Limb (tissue), 2 donors: ENCODE measurements around the gene COBLL1.
A peak's percentile ranks its signal among the peaks of the same experiment; 100 is the strongest.
"Not testable (repeated sequence)": the region's sequence is repeated elsewhere in the genome, so short reads cannot be mapped to it uniquely, and the experiment has no call there.

Source experiments
- DNase-seq, 2 donors: peaks; one replicate each; pipeline ENCODE4 v3.0.0-alpha.2; 2016; ENCODE audit errors: extremely low spot score in 2 of 2

COBLL1 gene

DNA sequence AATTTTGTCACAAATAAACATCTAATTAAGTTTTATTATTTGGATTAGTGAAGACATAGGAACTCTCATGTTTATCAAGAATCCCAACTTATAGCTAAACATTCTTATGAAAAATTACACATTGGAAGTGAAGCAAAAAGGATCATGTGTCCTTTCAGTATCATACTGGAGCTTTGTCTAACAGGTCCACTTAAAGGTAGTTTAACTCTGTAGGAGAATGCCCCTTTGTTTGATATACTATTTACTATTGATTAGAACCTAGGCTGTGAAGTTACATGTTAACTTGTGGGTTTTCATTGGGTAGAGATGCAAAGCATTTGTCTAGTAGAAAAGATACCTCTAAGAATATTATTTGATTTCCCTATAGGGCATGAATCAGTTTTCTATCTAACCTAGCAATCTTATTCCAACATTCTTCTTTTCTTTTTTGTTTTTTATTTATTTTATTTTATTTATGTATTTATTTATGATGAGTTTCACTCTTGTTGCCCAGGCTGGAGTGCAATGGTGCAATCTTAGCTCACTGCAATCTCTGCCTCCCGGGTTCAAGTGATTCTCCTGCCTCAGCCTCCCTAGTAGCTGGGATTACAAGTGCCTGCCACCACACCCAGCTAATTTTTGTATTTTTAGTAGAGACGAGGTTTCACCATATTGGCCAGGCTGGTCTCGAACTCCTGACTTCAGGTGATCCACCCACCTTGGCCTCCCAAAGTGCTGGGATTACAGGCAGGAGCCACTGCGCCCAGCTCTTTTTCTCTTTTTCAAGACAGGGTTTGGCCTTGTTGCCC is 18.5 kb upstream of the COBLL1 start:
- not testable (repeated sequence) for DNase-seq

DNA sequence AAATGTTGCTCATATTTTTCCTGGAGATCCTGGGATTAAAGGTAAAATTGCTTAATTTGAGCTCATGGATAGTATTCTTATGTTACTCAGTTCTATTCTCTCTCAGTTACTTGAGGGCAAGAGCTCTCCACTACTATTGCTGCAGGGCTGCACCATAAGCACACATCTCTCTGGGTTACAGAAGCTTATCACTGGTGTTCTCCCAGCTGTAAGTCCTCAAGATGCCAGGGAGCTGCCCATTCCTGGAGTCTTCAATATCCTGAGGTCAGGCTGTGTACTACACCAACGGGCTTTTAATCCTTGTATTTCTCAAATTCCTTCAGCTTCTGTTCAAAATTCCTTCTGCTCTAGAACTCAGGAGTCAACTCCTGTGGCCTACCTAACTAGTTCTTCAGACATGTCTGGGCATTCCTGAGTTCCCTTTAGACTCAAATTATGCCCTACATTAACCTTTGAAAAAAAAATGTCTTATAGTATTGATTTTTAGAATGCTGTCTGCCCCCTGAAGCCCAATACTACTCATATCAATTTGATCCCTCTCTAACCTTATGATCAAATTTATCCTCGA is 17.7 kb upstream of the COBLL1 start:
- DNase-seq: no peak

DNA sequence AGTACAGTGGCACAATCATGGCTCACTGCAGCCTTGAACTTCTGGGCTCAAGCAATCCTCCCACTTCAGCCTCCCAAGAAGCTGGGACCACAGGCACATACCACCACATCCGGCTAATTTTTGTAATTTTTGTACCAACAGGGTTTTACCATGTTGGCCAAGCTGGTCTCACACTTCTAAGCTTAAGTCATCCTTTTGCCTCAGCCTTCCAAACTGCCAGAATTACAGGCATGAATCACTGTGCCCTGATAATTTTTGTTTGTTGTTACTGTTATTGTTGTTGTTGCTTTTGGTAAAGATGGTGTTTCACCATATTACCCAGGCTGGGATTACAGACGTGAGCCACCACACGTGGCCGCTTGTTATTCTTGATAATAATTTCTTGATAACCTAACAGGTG is 10.5 kb upstream of the COBLL1 start:
- no peak for DNase-seq

DNA sequence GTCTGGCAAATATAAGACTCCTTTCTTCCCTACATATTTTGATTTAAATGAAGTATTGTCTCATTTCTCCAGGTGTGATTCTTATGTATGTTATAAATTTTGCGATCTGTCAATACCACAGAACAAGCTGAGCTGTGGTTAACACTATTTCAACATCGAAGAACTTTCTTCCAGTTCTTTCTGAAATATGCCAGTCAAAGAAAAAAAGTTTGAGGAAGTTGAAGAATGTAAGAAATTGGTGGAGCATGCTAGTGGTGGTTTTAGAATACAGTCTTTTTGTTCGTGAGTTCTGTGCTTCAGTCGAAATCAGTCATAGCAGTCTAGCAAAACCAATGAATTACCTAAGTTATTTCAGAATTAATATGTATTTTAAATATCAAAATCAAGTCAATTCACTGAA is 8.6 kb upstream of the COBLL1 start:
- DNase-seq: no peak

DNA sequence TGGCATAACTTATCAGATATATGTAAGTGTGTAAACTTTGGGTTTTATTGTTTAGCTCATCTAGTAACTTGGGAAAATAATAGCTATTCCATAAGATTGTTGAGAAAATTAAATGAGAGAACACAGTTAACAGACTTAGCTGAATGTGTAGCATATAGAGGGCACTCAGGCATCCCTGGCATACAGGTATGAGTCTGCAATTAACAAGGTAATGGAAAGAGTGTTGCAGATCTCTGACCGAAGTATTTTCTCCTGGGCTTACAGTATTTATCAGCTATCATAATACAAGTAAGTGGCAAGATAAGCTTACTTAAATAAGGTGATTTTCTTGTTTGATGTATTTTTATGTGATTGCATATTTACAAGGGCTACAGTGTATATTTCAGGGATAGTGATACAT is 7.9 kb upstream of the COBLL1 start:
- no peak for DNase-seq

DNA sequence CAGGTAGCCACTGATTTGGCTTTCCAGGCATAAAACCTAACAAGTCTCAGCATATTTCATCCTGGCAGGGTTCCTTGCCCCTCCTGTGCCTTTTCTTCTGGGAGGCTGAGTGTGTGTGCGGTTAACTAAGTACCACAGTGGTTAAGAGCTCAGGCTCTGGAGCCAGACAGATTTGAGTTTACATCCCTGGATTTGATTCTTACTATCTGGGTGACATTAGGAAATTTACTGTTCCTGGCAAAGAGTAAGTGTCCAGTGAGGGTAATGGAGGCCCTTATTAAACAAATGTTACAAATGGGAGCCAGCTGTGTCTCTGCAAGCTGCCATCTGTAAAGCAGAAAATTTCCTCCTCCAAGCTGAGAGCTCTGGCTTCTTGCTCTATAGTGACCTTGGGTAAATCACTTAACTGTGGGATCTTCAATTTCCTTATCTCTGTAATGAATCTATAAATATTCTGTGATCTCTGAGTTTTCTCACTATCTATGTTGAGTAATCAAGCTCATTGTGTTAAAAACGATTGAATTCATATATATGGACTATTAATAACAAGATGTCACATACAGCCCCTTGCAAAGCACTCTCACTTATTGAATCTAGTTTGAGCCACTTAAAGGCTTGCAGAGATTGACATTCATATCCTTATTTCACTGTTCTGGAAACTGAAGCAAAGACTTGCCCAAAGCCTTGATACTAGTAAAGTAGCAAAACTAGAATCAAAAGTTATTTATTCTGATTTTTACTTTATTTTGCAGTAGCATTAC is 6.5 kb upstream of the COBLL1 start:
- no peak for DNase-seq

DNA sequence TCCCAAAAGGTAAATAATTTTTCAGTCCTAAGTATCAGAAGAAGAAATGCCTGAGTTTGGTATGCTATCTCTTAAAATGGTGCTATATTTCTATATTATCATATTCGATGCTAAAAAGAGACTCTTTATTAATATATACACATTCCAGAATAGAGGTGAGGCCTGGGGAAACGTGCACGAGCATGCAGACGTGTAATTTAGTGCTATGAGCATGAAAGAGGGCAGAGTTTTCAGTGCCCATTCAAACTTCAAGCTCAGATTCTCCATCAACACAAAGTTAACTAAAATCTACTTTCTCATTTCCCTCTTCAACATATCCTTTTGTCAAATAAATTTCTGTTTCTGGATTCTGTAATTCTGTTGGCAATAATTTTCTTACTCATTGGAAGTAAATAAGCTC is 5.7 kb upstream of the COBLL1 start:
- no peak for DNase-seq

DNA sequence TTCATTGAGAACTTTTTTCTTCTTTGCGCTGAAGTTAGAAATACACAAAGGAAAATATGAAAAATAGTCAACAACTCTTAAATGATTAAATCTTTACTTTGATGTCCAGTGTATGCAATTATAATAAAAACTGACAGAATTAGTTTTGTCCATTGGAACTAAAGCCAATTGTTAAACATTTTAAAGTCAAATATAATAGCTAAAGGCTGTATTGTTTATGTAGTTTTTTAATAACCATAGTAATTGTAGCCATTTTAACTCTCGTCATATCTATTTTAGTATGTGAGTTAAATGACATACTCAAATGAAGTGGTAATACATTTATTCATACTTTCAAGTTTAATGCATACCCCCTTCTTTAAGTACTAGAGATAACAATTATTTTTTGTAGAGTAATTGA is 4.7 kb upstream of the COBLL1 start:
- DNase-seq: no peak

DNA sequence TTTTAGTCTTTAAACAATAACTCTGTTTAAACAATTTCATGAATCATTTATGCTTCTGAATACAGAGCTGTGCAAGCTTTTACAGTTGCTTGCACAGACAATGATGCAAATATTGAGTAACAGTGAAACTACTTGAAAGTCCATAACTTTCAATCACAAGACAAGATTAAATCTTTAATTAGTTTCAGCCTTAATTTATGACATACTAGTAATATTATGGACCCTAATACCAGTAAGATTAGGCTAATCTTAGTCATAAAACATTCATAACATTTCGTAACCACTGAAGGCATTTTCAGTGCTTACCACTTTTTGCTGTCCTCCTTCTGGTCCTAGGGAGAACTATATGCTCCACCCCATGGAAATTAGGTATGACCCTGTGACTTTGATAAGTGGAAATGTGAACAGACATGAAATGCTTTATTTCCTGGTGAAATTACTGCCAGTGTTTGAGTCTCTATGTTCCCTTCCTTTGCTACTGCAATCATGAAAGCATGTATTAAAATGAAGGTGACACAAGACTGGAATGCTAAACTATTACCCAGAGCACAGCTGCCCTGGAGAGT is 1.8 kb upstream of the COBLL1 start:
- DNase-seq: no peak

DNA sequence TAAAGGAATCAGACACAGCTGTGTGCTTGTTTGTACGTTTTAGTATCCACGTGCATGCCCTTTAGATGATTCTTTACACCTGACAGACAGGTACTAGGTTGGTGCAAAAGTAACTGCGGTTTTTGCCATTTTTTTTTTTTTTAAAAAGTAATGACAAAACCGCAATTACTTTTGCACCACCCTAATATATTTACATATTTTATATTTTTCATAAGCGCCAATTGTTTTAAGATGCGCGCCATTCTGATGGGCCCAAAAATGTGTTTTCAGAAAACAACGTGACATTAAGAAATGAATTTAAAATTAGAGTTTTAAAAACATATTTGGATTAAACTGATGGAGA is 972 bp upstream of the COBLL1 start:
- no peak for DNase-seq

DNA sequence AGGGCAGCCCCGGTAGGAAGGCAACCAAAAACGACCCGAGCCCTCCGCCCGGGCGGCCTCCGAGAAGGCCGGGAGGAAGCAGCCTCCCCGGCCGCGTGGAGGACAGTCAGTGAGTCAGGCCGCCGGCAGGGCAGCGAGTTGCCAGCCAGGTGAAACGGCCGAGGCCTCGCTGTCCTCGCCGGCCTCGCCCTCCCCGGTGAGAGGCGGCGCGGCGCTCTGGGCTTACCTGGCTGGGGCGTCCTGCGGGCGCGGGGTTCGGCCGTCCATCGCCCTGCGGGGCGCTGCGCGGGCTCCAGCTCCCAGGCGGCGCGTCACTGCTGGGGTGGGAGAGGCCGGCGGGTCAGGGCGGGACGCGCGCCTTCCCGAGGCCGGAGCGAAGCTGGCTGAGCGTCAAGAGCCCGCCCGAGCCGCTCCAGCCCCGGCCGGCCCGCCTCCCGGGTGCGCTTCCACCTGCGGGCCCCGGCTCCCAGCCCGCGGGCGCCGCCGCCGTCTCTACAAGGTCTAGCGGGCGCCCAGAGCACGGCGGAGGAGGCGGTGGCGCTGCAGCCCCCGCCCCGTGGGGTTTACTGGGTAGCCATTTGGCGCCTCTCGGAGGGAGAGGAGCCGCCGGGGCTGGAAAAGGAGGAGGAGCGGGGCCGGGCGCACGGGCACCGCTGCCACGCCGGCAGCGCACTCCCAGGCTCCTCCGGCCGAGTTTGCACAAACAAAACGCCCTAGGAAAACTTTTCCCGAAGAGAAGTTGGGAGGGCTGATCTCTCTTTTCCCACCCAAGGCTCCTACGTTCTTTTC is 499 bp downstream of the COBLL1 start:
- DNase-seq: peak; percentile 55 to 82

DNA sequence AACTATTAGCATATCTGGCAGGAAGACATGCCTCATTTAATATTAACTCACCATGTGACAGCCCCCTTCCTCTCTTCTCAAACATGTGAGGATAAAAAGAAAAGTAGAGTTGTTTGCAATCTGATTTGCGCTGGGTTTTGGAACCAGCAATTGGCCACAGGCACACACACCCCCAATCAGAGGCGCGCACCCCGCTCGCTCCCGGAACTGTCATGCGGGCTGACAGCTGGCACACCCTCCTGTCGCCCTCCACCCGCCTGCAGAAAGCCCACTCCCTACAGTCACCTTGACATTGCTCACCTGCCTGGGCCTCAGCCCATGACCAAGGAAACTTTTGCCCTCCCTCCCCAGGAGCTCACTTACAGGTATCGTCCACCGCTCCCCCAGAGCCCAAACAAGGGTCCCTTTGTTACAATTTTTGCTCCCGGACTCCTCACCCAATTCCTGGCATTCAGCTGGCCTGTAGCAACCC is 1.1 kb downstream of the COBLL1 start:
- peak in 1 of 2 donors; percentile 54 for DNase-seq

DNA sequence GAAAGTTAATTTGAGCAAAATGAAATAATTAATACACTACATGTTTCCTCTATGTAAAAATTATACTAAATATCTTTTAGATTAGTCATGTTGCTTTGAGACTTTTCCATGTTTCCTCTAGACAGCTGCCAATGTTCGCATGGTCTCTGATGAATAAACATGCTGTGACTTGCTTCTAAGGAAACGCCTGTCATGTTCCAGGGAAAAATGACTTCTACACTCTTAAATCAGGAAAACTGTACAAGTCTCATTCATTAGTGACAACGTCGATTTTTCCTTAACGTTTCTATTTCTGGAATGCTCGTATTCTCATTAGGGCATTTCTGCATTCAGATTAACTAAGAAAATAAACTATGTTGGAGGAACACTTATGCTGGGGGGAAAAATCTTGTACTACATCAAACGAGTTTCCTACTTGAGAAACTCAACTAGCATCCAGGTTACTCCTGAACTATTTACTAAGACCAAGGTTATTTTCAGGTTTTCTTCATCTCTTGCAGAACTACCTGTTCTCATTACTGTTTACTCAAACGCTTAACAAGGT is 1.6 kb downstream of the COBLL1 start:
- no peak for DNase-seq

DNA sequence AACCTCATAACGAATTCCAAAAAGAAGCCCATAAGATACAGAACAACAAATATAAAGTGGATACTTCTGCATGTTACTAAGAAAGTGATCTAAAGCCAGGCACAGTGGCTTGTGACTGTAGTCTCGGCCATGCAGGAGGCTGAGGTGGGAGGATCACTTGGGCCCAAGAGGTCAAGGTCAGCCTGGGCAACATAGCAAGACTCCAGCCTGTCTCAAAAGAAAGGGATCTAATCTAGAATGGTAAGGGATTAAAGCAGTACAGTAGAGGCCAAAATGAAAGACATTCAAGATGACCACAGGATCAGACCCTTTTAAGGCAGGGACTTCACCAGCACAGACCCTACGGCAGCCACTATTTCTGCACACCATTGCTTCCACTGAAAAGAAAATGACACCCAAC is 3.8 kb downstream of the COBLL1 start:
- no peak for DNase-seq

DNA sequence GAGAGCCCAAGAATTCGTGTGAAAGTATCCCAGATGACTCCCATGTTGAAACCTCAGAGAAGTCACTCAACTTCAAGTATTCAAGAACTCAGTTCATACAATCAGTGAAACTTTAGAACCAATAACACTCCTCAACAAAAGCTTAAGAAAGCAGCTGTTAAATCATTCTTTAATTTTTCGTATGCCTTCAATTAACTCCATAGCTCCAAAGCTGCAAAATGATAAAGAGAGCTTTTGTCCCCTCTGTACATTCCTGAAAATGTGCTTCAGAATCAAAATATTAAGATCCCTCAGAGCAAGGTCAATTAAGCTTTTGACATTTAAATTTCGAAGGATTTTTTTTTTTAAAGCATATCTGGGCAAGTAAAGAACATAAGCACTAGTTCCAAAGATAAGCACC is 4.7 kb downstream of the COBLL1 start:
- DNase-seq: no peak

DNA sequence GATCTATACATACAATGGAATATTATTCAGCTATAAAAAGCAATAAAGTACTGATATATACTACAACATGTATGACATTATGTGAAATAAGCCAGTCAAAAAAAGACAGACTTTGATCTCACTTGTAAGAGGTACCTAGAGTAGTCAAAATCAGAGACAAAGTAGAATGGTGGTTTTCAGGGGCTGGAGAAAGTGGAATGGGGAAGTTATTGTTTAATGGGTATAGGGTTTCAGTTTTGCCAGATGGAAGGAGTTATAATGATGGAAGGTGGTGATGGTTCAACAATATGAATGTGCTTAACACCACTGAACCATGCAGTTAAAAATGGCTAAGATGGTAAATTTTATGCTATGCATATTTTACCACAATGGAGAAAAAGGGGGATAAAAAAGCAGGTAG is 6.3 kb downstream of the COBLL1 start:
- no peak for DNase-seq

DNA sequence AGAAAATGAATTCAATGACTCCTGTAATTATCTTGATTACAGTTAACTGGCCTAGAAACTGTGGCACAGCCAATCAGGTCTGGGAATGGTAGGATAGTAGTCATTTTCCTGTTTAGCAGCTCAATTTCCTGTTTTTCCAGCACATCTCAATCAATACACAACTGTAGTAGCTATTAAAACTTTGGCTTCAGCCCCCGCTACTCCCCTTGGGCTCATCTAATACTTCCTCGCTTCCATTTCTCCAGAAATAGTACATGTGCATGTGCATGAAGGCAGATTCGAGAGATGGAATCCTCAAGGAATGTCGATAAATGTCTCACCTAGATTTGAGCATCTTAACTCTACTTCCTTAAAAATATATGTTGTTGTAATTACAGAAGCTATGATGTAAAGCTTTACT is 9.7 kb downstream of the COBLL1 start:
- DNase-seq: no peak

DNA sequence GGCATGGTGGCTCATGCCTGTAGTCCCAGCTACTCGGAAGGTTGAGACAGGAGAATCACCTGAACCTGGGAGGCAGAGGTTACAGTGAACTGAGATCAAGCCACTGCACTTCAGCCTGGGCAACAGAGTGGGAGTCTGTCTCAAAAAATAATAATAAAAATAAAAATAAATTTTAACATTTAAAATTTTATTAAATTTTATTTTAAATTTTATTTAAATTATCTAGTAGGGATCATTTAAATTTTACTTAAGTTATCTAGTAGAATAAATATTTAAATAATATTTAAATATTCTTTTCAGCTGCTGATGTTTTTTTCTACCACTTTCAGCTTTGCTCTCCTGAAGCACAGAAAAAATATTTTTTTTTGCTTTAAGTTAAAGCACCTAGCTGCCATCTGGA is 10.4 kb downstream of the COBLL1 start:
- no peak for DNase-seq

DNA sequence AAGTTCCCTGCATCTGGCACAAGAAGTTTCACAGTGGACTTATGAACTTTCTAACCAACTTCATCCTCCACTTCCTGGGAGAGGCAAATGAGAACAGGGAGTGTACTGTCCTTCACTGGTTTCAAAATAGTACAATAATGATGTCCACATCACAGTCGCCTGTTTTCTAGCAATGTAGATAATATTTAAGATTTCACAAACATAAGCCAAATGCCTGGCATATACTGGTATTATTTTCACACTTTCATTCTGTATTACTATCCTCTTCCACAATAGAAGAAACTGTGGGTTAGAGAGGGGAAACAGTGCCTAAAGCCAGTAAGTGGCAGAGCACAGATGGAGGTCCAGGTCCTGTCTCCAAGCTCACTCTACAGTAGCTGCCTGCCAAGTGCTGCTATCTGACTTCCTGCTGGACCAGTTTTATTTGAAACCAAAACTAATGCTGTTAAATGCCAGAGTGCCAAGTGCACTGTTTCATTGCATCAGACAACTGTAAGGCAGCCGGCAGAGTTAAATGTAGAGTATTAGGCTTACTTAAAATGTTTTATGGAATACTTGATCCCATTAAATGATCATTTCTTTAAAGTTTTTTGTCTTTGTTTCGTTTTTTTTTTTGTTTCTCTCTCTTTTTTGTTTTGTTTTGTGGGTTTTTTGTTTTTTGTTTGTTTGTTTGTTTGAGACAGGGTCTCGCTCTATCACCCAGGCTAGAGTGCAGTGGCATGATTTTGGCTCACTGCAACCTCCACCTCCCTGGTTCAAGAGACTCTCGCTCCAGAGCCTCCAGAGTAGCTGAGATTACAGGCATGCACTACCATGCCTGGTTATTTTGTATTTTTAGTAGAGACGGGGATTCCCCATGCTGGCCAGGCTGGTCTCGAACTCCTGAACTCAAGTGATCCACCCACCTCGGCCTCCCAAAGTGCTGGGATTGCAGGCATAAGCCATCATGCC is 15.1 kb downstream of the COBLL1 start:
- DNase-seq: no peak

DNA sequence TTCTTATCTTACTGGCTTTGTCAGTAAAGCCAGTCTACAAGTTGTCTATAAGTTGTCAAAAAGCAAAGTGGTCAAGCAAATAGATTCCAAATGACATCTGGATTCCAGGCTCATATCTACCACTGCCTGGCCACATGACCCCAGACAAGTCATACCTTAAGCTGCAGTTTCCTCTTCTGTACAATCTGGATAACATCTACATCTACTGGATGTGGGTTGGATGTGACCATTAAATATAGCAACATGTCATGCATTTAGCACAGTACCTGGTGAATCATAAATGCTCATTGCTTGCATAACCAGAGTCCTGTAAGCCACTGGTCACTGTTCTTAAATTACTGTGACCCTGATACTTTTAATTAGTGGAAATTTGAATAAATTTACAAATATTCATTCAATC is 16.8 kb downstream of the COBLL1 start:
- no peak for DNase-seq
